OCI-M2 (cell line): ENCODE results near the gene KCNK7.

Source experiments
- DNase-seq: peaks from one replicate; lab custom pipeline; 2025; ENCODE audit not compliant: unreplicated experiment; lab: John Stamatoyannopoulos, UW

The KCNK7 gene

GRCh38 chr11:65611758-65612603 is 16.4 kb upstream of the KCNK7 start:
- DNase-seq: no peak

- DNase-seq: no peak
These were observed 15.6 kb upstream of the KCNK7 start for GRCh38 chr11:65611028-65611757.

GRCh38 chr11:65610404-65610803 is 14.8 kb upstream of the KCNK7 start:
- no peak for DNase-seq

- no peak for DNase-seq
These were observed 14.1 kb upstream of the KCNK7 start for GRCh38 chr11:65609665-65610064.

- DNase-seq: no peak
These were observed 13.6 kb upstream of the KCNK7 start for GRCh38 chr11:65609229-65609628.

- DNase-seq: no peak
These were observed 12.2 kb upstream of the KCNK7 start for GRCh38 chr11:65607614-65608426.

- DNase-seq: no peak
These were observed 11.4 kb upstream of the KCNK7 start for GRCh38 chr11:65606876-65607613.

GRCh38 chr11:65604258-65604657 is 8.7 kb upstream of the KCNK7 start:
- no peak for DNase-seq

GRCh38 chr11:65599955-65600246 is 4.3 kb upstream of the KCNK7 start:
- DNase-seq: no peak

- DNase-seq: no peak
These were observed 3.8 kb upstream of the KCNK7 start for GRCh38 chr11:65599216-65599954.

- DNase-seq: no peak
These were observed 2.7 kb upstream of the KCNK7 start for GRCh38 chr11:65598258-65598699.

- no peak for DNase-seq
These were observed 920 bp upstream of the KCNK7 start for GRCh38 chr11:65596520-65596919.

- DNase-seq: no peak
These were observed 469 bp downstream of the KCNK7 start for GRCh38 chr11:65595131-65595530.

GRCh38 chr11:65593518-65594414 is 1.8 kb downstream of the KCNK7 start:
- DNase-seq: no peak

GRCh38 chr11:65592858-65593517 is 2.6 kb downstream of the KCNK7 start:
- DNase-seq: no peak

GRCh38 chr11:65591939-65592857 is 3.4 kb downstream of the KCNK7 start:
- no peak for DNase-seq

GRCh38 chr11:65590240-65590738 is 5.3 kb downstream of the KCNK7 start:
- DNase-seq: no peak
